GM12878 (cell line): ENCODE measurements around the gene PDSS2. TPM values are rescaled to one million over a fixed set of nuclear protein-coding genes. Genes with fewer than 3 reads are reported as not detected.

ENCODE experiments used
- ATAC-seq: fragments of 200-7000 bp; cut with Tn5 transposase; 3 replicates; pipeline ENCODE4 v1.9.1; 2020; ENCODE audit warnings: mild to moderate bottlenecking, moderate library complexity
- BruUV-seq: library from RNA; stranded (reverse); fragments of 400-500 nt; replicated peaks from 2 replicates; lab custom pipeline; 2021; lab: Mats Ljungman, UMichigan
- CTCF ChIA-PET: fragments of 300-600 bp; sonication (Branson Sonifier 250); formaldehyde crosslinking; extraction: SDS; loops from one replicate; lab custom pipeline; 2021; ENCODE audit warnings: inconsistent platforms; lab: Yijun Ruan, JAX
- POLR2A ChIA-PET: fragments of 350-600 bp; formaldehyde crosslinking; extraction: SDS; loops from one replicate; lab custom pipeline; 2021; ENCODE audit warnings: inconsistent platforms; lab: Charles Lee
- RAD21 ChIA-PET: fragments of 300-600 bp; sonication (Branson Sonifier 250); formaldehyde crosslinking; loops from one replicate; lab custom pipeline; 2023; ENCODE audit warnings: antibody characterized with exemption; ENCODE audit not compliant: unreplicated experiment; lab: Charles Lee
- SMC1A ChIA-PET: fragments of 300-600 bp; sonication (Branson Sonifier 250); formaldehyde crosslinking; loops from one replicate; lab custom pipeline; 2023; ENCODE audit not compliant: unreplicated experiment, uncharacterized antibody; lab: Charles Lee
- DNase-seq: peaks from one replicate; pipeline ENCODE4 v3.0.0-alpha.2; 2011; ENCODE audit warnings: low read depth, low spot score
- FAIRE-seq: peaks from 3 replicates; lab custom pipeline; 2011; peaks lifted over from hg19 to GRCh38; lab: Jason Lieb, UNC
- H2AFZ ChIP-seq: 2 replicates; pipeline ENCODE4 v1.6.0; 2011; ENCODE audit warnings: low read depth, low read length, control low read depth; ENCODE audit not compliant: control insufficient read depth
- H3K27ac ChIP-seq: 2 replicates; pipeline ENCODE4 v1.5.1; 2011; ENCODE audit warnings: control low read depth; ENCODE audit not compliant: control insufficient read depth, insufficient read depth
- H3K27me3 ChIP-seq, 2 experiments: replicated peaks in 1 of 2; 2 replicates each; pipeline versions ENCODE4 v1.6.0 to v1.6.1; 2011; ENCODE audit warnings: low read length in 1 of 2; ENCODE audit not compliant: control insufficient read depth in 2 of 2, insufficient read depth in 2 of 2
- H3K36me3 ChIP-seq, 2 experiments: 2 replicates each; pipeline ENCODE4 v1.5.1; 2011; ENCODE audit warnings: low read length in 1 of 2; ENCODE audit not compliant: control insufficient read depth in 2 of 2, insufficient read depth in 2 of 2
- H3K4me1 ChIP-seq: 2 replicates; pipeline ENCODE4 v1.6.1; 2011; ENCODE audit warnings: mild to moderate bottlenecking, low read length, moderate library complexity, mixed read lengths; ENCODE audit not compliant: control insufficient read depth, insufficient read depth
- H3K4me2 ChIP-seq: 2 replicates; pipeline ENCODE4 v1.6.0; 2011; ENCODE audit warnings: control low read depth; ENCODE audit not compliant: control insufficient read depth, insufficient read depth
- H3K4me3 ChIP-seq: fragments of 200-600 bp; sonication (generic); 2 replicates; pipeline ENCODE4 v1.5.1; 2016
- H3K79me2 ChIP-seq: 2 replicates; pipeline ENCODE4 v1.6.0; 2011; ENCODE audit warnings: low read length; ENCODE audit not compliant: control insufficient read depth, insufficient read depth
- H3K9ac ChIP-seq: 2 replicates; pipeline ENCODE4 v1.8.0; 2011; ENCODE audit warnings: low read length, control low read depth, mixed read lengths; ENCODE audit not compliant: control insufficient read depth, insufficient read depth
- H3K9me3 ChIP-seq: replicated peaks from 3 replicates; pipeline ENCODE4 v1.5.1; 2011; ENCODE audit warnings: mild to moderate bottlenecking, low read length; ENCODE audit not compliant: control insufficient read depth, insufficient read depth
- H4K20me1 ChIP-seq: 2 replicates; pipeline ENCODE4 v1.6.0; 2011; ENCODE audit not compliant: control insufficient read depth, insufficient read depth
- BMI1 ChIP-seq: fragments of 450-650 bp; IDR thresholded peaks from 2 replicates; pipeline ENCODE4 v1.6.1; 2016; ENCODE audit warnings: mild to moderate bottlenecking, moderate library complexity, borderline replicate concordance
- CBFB ChIP-seq: IDR thresholded peaks from 2 replicates; pipeline ENCODE4 v1.6.1; 2016; ENCODE audit warnings: antibody characterized with exemption, low read depth
- CEBPZ ChIP-seq: fragments of 150-350 bp; IDR thresholded peaks from 2 replicates; pipeline ENCODE4 v1.6.1; 2016; ENCODE audit warnings: low read depth, low read length
- CHD2 ChIP-seq: IDR thresholded peaks from 2 replicates; pipeline ENCODE4 v1.6.1; 2011; ENCODE audit warnings: low read depth, low read length, improper control_type of control experiment, borderline replicate concordance
- E2F4 ChIP-seq: IDR thresholded peaks from 2 replicates; pipeline ENCODE4 v1.6.1; 2012; ENCODE audit warnings: low read depth, low read length, improper control_type of control experiment
- ESRRA ChIP-seq: IDR thresholded peaks from 2 replicates; pipeline ENCODE4 v1.6.1; 2012; ENCODE audit warnings: mild to moderate bottlenecking, low read length, improper control_type of control experiment
- IRF5 ChIP-seq: fragments of 450-650 bp; IDR thresholded peaks from 2 replicates; pipeline ENCODE4 v1.6.1; 2017; ENCODE audit warnings: borderline replicate concordance
- MEF2A ChIP-seq: IDR thresholded peaks from 2 replicates; pipeline ENCODE4 v1.6.1; 2011; ENCODE audit warnings: low read depth, mild to moderate bottlenecking, low read length, moderate library complexity; ENCODE audit not compliant: insufficient read depth
- MXI1 ChIP-seq: fragments of 150-350 bp; IDR thresholded peaks from 2 replicates; pipeline ENCODE4 v1.6.1; 2011; ENCODE audit warnings: low read depth, mild to moderate bottlenecking, inconsistent platforms, low read length, improper control_type of control experiment
- PML ChIP-seq: IDR thresholded peaks from 2 replicates; pipeline ENCODE4 v1.6.1; 2012; ENCODE audit warnings: low read length, inconsistent platforms
- RAD21 ChIP-seq: IDR thresholded peaks from 2 replicates; pipeline ENCODE4 v1.6.1; 2011; ENCODE audit warnings: mild to moderate bottlenecking, low read depth, low read length, moderate library complexity; ENCODE audit not compliant: insufficient read depth
- REST ChIP-seq: IDR thresholded peaks from 2 replicates; pipeline ENCODE4 v1.6.1; 2012; ENCODE audit warnings: mild to moderate bottlenecking, low read depth, low read length
- RUNX3 ChIP-seq: IDR thresholded peaks from 2 replicates; pipeline ENCODE4 v1.6.1; 2012; ENCODE audit warnings: low read length, inconsistent platforms
- WGBS: methylation state at CpG from one replicate; pipeline ENCODE4 v1.1.6; 2016; ENCODE audit warnings: low lambda C conversion rate; ENCODE audit not compliant: insufficient replicate concordance, insufficient coverage; ENCODE audit errors: missing lambda C conversion rate; 5-methylcytosine and 5-hydroxymethylcytosine counted together
- in situ Hi-C: fragments of 300-500 bp; cut with MboI; formaldehyde crosslinking; loops from 9 replicates; pipeline ENCODE4 v1.14.3; 2018; ENCODE audit warnings: mixed read lengths
- intact Hi-C: fragments of 100-400 bp; cut with micrococcal nuclease; formaldehyde crosslinking; loops from one replicate; pipeline ENCODE4 v1.14.2; 2022; ENCODE audit not compliant: unreplicated experiment
- polyA plus RNA-seq, 11 experiments: library from polyadenylated mRNA; depleted of rRNA in 4 of 11; unstranded in 6 of 11; stranded (reverse) in 5 of 11; fragments of >200 nt; fragmentation: Nextera tagmentation in 4 of 11; fragmentation: Illumina TruSeq in 1 of 11; extraction: Ambion mirVana in 4 of 11; extraction: Trizol in 1 of 11; gene quantifications; 1 replicate in 1 of 11; 2 replicates in 10 of 11; pipeline versions ENCODE4 v1.2.1 to v1.2.3, GENCODE V29; 2011 to 2016; ENCODE audit warnings: inconsistent platforms in 2 of 11, missing spikeins in 2 of 11, low read depth in 1 of 11
- total RNA-seq, 4 experiments: library from RNA; depleted of rRNA in 3 of 4; stranded (reverse); fragments of >200 nt in 3 of 4; fragmentation: Illumina TruSeq in 1 of 4; extraction: Trizol in 1 of 4; gene quantifications; 2 replicates each; pipeline versions ENCODE4 v1.2.1 to v1.2.3, GENCODE V29; 2013 to 2021

The PDSS2 gene
- total and polyA plus RNA-seq, 10 of the 15 experiments (the other 5 are each of a cell fraction or from before 2014, with no cell fraction given): 7.7 to 15.5 (median 9.6) TPM

- WGBS: 93% methylated on average over 2 of the region's 4 CpGs
- Histone ChIP-seq H3K9ac (no peak overlapping the region), H3K4me3 (no peak overlapping the region), H3K36me3 (no peaks in the 10 kb centered on the region), H3K4me1 (no peaks in the 10 kb centered on the region; the same call in 1 of the 2 replicates), H3K27ac (no peak overlapping the region), H4K20me1 (no peaks in the 10 kb centered on the region), H2AFZ (no peak overlapping the region), H3K79me2 (no peaks in the 10 kb centered on the region), H3K27me3 (no peaks in the 10 kb centered on the region), H3K4me2 (no peak overlapping the region), H3K9me3 (no peaks in the 10 kb centered on the region)
- ChIA-PET CTCF (no interaction called here), SMC1A (no interaction called here), POLR2A (interaction anchor here (0.6 kb wide), 1 partner anchor 438 kb away, joined by 3 read pairs; no protein-coding TSS in a partner anchor), RAD21 (no interaction called here)
- BruUV-seq: no TSS peak
- DNase-seq: no peak
- intact Hi-C loops: no loop called here
- in situ Hi-C loops: no loop called here
- FAIRE-seq: no peak
- ATAC-seq: no peak
- TF ChIP-seq RUNX3 (no peak), IRF5 (no peak), CHD2 (no peak), E2F4 (no peak), MXI1 (no peak), BMI1 (no peak), MEF2A (no peak), PML (no peak), ESRRA (no peak), REST (no peak), RAD21 (no peak), CEBPZ (no peak), CBFB (no peak)
Measured at GRCh38 chr6:107144666-107145065, 314.7 kb downstream of the PDSS2 start.
